HG03097 (cell line): Measurements from ENCODE around the gene CDC73.
"Not testable (repeated sequence)": the region's sequence is repeated elsewhere in the genome, so short reads cannot be mapped to it uniquely, and the experiment has no call there.

Experiments used
- ATAC-seq: cut with Tn5 transposase; IDR thresholded peaks from one replicate; pipeline ENCODE4 v1.9.1; 2021; ENCODE audit not compliant: unreplicated experiment, low FRiP score

Gene CDC73

GRCh38 chr1:193216920-193217319 is 95.1 kb downstream of the CDC73 start:
- ATAC-seq = no peak

- ATAC-seq = no peak
These were observed 97.6 kb downstream of the CDC73 start for GRCh38 chr1:193219391-193219790.

GRCh38 chr1:193221651-193222050 is 99.8 kb downstream of the CDC73 start:
- no peak for ATAC-seq

DNA sequence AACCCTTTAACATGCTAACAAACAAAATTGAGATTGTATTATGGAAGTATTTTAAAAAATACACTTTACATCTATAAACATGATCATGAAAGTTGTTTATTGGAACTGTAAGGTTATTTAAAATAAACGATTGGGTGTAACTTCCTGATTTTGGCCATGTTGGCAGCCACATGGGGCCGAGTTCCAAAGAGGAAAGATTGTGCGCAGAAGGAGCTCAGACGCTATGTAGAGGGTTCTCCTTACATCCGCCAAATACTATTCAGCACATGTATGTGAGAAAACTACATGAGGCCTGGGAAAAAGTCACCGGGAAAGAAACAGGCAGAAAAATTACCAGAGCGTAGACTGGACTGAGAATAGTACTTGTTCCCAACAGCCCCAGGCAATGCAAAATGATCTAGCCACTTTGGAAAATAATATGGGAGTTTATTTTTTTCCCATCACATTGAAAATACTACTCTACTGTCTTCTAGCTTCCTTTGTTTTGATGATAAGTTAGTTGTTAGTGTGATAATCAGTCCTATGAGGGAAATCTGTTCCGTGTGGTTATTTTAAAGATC is 100.3 kb downstream of the CDC73 start:
- no peak for ATAC-seq

DNA sequence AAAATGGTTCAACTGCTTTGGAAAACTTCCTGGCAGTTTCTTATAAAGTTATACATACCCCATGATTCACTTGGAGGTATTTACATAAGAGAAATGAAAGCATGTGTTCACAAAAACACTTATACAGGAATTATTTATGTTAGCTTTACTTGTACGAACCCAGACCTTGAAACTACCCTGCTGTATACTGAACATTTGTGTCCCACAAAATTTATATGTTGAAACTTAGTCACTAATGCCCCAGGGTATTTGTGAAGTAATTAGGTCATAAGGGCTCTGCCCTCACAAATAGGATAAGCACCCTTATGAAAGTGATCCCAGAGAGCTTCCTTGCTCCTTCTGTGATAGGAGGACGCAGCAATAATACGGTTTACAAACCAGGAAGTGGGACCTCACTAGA is 107.3 kb downstream of the CDC73 start:
- no peak for ATAC-seq

GRCh38 chr1:193231146-193231545 is 109.3 kb downstream of the CDC73 start:
- not testable (repeated sequence) for ATAC-seq

GRCh38 chr1:193234530-193234929 is 112.7 kb downstream of the CDC73 start:
- no peak for ATAC-seq

DNA sequence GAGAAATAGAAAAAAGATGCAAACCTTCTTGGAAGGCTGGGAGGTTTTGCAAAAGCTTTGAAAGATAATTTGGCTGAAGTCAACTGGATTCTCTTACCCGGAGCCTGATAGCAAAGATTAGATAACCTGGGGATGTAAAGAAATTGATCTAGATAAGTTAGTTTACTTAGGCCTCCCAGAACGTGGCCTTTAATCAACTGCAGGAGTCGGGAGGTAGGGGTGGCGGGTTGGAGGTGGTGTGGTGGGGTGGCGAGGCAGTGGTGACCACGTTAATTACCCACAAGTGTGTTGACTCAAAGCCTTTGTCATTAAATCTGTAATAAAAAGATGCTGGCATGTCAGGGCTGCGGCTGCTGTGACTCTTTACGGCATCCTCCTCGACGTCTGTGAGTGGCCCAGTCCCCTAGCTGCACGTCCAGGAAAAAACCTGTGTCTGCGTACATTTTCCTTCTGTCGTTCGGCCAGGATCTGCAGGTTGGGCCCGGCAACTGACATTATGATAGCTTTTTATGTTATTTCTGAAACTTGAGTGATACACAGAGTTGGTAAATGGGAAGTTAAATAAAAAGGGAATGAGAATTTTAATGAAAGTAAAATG is 115.6 kb downstream of the CDC73 start:
- ATAC-seq = no peak

GRCh38 chr1:193240609-193241008 is 118.8 kb downstream of the CDC73 start:
- no peak for ATAC-seq

DNA sequence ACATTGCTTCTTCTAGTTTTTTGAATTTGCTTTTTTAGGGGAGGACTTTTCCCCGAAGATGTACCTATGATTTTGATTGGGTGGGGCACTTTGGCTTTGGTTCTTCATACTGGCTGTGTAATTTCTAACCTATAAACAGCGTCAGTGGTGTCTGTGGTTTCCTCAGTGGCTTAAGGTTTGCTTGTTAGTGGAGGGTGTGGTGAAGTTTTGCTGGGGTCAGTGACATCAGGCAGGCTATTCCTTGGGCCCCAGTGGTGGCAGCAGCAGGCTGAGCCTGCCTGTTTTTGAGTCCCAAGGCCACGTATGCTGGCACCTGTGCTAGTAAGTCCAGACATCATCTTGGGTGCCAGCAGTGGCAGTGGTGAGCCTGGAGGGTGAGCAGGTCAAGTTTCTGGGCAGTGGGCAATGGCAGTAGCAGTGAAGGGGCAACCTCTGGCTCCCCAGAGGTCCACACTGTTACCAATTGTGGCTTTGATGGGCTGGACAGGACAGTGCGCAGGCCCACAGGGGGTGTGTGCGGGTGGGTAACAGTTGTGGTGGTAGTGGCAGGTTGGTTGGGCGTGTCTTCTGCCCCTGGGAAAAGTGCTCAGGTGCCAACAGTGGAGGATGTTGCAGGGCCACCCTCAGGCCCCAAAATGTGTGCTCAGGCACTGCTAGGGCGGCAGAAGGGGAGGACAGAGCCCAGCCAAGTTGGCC is 119.4 kb downstream of the CDC73 start:
- peak; percentile 67 for ATAC-seq

- no peak for ATAC-seq
These were observed 120.2 kb downstream of the CDC73 start for GRCh38 chr1:193242000-193242399.

- no peak for ATAC-seq
These were observed 127.4 kb downstream of the CDC73 start for GRCh38 chr1:193249187-193249586.

DNA sequence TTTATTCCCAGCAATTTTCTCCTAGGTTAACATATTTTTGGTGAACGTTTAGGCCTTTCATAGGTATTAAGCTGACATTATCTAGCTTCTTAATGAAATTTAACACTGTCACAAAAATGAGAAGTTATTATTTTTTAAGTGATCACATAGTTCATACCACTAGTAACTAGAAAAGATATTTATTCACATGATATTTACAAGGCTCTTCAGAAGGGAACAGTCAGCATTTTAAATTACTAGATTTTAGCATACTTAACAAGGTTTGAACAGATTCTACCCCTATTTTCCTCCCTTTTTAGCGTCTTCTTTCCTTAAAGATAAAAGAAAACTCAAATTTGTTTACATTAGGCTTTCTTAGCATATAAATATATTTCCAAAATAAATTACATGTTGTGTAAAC is 130.1 kb downstream of the CDC73 start:
- ATAC-seq = no peak

GRCh38 chr1:193256019-193256418 is 134.2 kb downstream of the CDC73 start:
- ATAC-seq = no peak

GRCh38 chr1:193259636-193260035 is 137.8 kb downstream of the CDC73 start:
- ATAC-seq = no peak

DNA sequence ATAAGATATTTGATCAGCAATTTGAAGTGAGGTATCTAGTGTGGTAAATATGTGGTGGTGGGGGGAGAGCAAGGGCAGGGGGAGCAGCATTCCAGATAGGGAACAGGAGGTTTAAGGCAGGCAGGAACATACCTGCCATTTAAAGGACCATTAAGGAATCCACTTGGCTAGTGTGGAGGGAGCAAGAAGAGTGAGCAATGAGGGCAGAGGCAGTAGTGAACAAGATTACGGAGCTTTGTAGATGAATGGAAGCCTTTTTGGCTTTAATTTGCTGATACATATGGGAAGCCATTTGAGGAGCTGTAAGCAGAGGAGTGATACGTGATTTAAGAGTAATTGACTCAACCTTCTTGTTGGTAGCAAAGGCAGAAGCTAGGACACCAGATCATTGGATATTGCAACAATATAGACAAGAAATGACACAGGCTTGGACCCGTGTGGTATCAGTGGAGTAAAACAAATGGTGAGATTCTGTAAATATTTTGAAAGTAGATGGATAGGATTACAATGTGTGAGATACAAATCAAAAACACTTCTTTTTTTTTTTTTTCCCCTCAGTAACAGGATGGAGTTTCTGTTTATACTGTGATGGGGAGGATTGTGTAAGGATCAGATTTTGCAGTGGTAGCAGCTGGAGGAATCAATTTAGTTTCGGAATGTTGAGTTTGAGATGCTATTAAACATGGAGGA is 138.4 kb downstream of the CDC73 start:
- ATAC-seq = no peak

- ATAC-seq = no peak
These were observed 139.1 kb downstream of the CDC73 start for GRCh38 chr1:193260896-193261295.

DNA sequence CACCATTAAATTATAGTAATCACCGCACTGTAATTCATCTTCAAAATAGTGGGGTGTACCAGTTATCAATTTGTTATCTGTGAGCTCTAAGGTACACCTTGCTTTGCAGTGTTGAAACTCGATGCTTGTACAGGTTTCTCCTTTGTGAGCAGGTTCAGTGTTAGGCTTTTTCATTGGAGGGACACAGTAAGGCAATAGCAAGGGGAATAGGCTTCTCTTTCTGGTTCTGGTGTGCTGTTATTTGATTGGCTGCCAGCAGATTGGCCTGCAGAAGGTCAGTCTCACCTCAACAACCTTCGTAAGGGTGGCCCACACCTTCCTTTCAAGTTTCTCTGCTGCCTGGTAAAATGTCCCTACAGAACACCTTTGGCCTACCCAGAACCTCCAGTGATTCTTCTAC is 140.8 kb downstream of the CDC73 start:
- no peak for ATAC-seq

DNA sequence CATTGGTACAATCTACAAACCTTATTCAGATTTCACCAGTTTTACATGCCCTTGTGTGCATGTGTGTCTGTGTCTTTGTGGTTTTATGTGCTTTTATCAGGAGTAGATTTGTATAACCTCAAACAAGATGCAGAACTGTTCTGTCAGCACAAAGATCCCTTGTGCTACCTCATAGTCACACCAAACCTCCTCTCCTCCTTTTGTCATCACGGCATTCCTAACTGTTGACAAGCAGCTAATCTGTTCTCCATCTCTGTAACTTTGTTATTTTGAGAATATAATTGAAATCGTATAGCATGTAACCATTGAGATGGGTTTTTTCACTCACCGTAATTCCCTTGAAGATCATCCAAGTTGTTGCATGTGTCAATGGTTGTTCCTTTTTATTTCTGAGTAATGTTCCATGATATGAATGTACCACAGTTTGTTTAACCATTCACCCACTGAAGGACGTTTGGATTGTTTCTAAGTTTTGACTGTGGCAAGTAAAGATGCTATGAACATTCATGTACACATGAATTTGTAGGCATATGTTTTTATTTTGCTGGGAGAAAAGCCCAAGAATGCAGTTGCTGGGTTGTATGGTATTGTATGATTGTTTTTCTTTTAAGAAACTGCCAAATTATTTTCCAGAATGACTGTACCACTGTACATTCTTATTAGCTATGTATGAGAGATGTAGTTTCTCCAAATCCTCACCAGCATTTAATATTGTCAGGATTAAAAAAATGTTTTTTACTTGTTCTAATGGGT is 142.7 kb downstream of the CDC73 start:
- no peak for ATAC-seq

- ATAC-seq = no peak
These were observed 143.9 kb downstream of the CDC73 start for GRCh38 chr1:193265716-193266115.

DNA sequence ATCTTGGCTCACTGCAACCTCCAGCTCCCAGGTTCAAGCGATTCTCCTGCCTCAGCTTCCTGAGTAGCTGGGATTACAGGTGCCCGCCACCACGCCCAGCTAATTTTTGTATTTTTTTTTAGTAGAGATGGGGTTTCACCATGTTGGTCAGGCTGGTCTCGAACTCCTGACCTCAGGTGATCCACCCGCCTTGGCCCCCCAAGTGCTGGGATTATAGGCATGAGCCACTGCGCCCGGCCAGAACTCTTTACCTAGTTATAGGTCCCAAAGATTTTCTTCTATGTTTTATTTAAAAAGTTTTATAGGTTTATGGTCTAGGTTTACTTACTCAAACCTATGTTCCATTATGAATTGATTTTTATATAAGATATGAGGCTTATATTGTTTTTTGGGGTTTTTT is 145.0 kb downstream of the CDC73 start:
- not testable (repeated sequence) for ATAC-seq
